ENCODE data around the gene PLSCR1. TPM values are rescaled to one million over a fixed set of nuclear protein-coding genes. Genes with fewer than 3 reads are reported as not detected.

PLSCR1 gene
- total RNA-seq, 4 donors from 2014 or later, result 16.6 to 42.0 (median 23.9) TPM

- DNase-seq (ENCODE audit: low spot score in 2 of 2), result no peak
- Histone ChIP-seq H3K4me3 (no peak overlapping the region), H3K9me3 (no peaks in the 10 kb centered on the region), H3K4me1 (no peaks in the 10 kb centered on the region), H3K27ac (no peak overlapping the region), H3K27me3 (no peaks in the 10 kb centered on the region), H3K36me3 (no peaks in the 10 kb centered on the region)
- no peak for TF ChIP-seq POLR2AphosphoS5 (IDR thresholded peaks at IDR 0.05)
- TF ChIP-seq CTCF (IDR thresholded peaks at IDR 0.05), result no peak
- TF ChIP-seq POLR2A (IDR thresholded peaks at IDR 0.05), result no peak
- TF ChIP-seq EP300 (IDR thresholded peaks at IDR 0.05), result no peak
Observed at GRCh38 chr3:146581951-146582467, 37.6 kb upstream of the PLSCR1 start.

GRCh38 chr3:146581080-146581601 lies 36.7 kb upstream of the PLSCR1 start:
- no peaks in the 10 kb centered on the region for H3K9me3 ChIP-seq
- 48% methylated on average over 1 of the region's 1 CpG for WGBS
- H3K4me3 ChIP-seq, result no peak overlapping the region
- H3K4me1 ChIP-seq, result no peaks in the 10 kb centered on the region
- H3K27me3 ChIP-seq, result no peaks in the 10 kb centered on the region
- no peak for DNase-seq (ENCODE audit: low spot score in 2 of 2)
- H3K27ac ChIP-seq, result no peak overlapping the region
- no peak for TF ChIP-seq POLR2A (IDR thresholded peaks at IDR 0.05)
- TF ChIP-seq EP300 (IDR thresholded peaks at IDR 0.05), result no peak
- no peak for TF ChIP-seq CTCF (IDR thresholded peaks at IDR 0.05)
- no peak for TF ChIP-seq POLR2AphosphoS5 (IDR thresholded peaks at IDR 0.05)
- no peaks in the 10 kb centered on the region for H3K36me3 ChIP-seq

- no peak for DNase-seq (ENCODE audit: low spot score in 2 of 2)
- Histone ChIP-seq H3K4me1 (no peaks in the 10 kb centered on the region), H3K27me3 (no peaks in the 10 kb centered on the region), H3K27ac (no peak overlapping the region), H3K9me3 (no peaks in the 10 kb centered on the region), H3K4me3 (no peak overlapping the region), H3K36me3 (no peaks in the 10 kb centered on the region)
- no peak for TF ChIP-seq EP300 (IDR thresholded peaks at IDR 0.05)
- peak in 1 of 2 donors; percentile 6 for TF ChIP-seq CTCF (IDR thresholded peaks at IDR 0.05)
- TF ChIP-seq POLR2A (IDR thresholded peaks at IDR 0.05), result no peak
- no peak for TF ChIP-seq POLR2AphosphoS5 (IDR thresholded peaks at IDR 0.05)
Observed at GRCh38 chr3:146577662-146578061, 33.3 kb upstream of the PLSCR1 start.

GRCh38 chr3:146575636-146576035 lies 31.2 kb upstream of the PLSCR1 start:
- no peak overlapping the region for H3K4me3 ChIP-seq
- no peaks in the 10 kb centered on the region for H3K27me3 ChIP-seq
- no peak overlapping the region for H3K27ac ChIP-seq
- no peak for DNase-seq (ENCODE audit: low spot score in 2 of 2)
- no peaks in the 10 kb centered on the region for H3K9me3 ChIP-seq
- WGBS, result 76% methylated on average over 2 of the region's 2 CpGs
- H3K36me3 ChIP-seq, result no peaks in the 10 kb centered on the region
- TF ChIP-seq POLR2AphosphoS5 (IDR thresholded peaks at IDR 0.05), result no peak
- no peak for TF ChIP-seq EP300 (IDR thresholded peaks at IDR 0.05)
- no peak for TF ChIP-seq POLR2A (IDR thresholded peaks at IDR 0.05)
- no peak for TF ChIP-seq CTCF (IDR thresholded peaks at IDR 0.05)
- no peaks in the 10 kb centered on the region for H3K4me1 ChIP-seq

GRCh38 chr3:146574173-146574572 lies 29.8 kb upstream of the PLSCR1 start:
- Histone ChIP-seq H3K4me3 (no peak overlapping the region), H3K27ac (no peak overlapping the region), H3K27me3 (no peaks in the 10 kb centered on the region), H3K36me3 (no peaks in the 10 kb centered on the region), H3K9me3 (no peaks in the 10 kb centered on the region), H3K4me1 (no peaks in the 10 kb centered on the region)
- 77% methylated on average over 1 of the region's 1 CpG for WGBS
- TF ChIP-seq POLR2A (IDR thresholded peaks at IDR 0.05), result no peak
- no peak for TF ChIP-seq EP300 (IDR thresholded peaks at IDR 0.05)
- TF ChIP-seq CTCF (IDR thresholded peaks at IDR 0.05), result no peak
- no peak for TF ChIP-seq POLR2AphosphoS5 (IDR thresholded peaks at IDR 0.05)
- DNase-seq (ENCODE audit: low spot score in 2 of 2), result no peak
